Esophagus squamous epithelium (tissue), 5 donors: ENCODE data around the gene CACTIN. TPM values are rescaled to one million over a fixed set of nuclear protein-coding genes. Genes with fewer than 3 reads are reported as not detected.
A peak's percentile ranks its signal among the peaks of the same experiment; 100 is the strongest.

Experiments
- DNase-seq: peaks from one replicate; lab custom pipeline; 2025; lab: John Stamatoyannopoulos, UW
- H3K27ac ChIP-seq, 4 donors: fragments of 200-600 bp; sonication (generic); one replicate each; pipeline ENCODE4 v1.5.1; 2016 to 2019; ENCODE audit warnings: mild to moderate bottlenecking in 1 of 4
- H3K27me3 ChIP-seq, 4 donors: fragments of 200-600 bp; sonication (generic); 1 replicate in 3 of 4; 2 replicates in 1 of 4; pipeline versions ENCODE4 v1.5.1 to v1.6.0; 2017 to 2021; ENCODE audit warnings: antibody characterized with exemption in 1 of 4
- H3K36me3 ChIP-seq, 3 donors: fragments of 200-600 bp; sonication (generic); one replicate each; pipeline ENCODE4 v1.5.1; 2016 to 2019
- H3K4me1 ChIP-seq, 3 donors: fragments of 200-600 bp; sonication (generic); one replicate each; pipeline ENCODE4 v1.5.1; 2017 to 2019
- H3K4me3 ChIP-seq, 4 donors: fragments of 200-600 bp; sonication (generic); 1 replicate in 3 of 4; 2 replicates in 1 of 4; pipeline ENCODE4 v1.5.1; 2016 to 2019; ENCODE audit warnings: mild to moderate bottlenecking in 2 of 4, moderate library complexity in 1 of 4
- H3K9me3 ChIP-seq, 3 donors: fragments of 200-600 bp; sonication (generic); one replicate each; pipeline ENCODE4 v1.5.1; 2016 to 2019
- POLR2A ChIP-seq, 4 donors: fragments of 450-650 bp; IDR thresholded peaks; one replicate each; pipeline ENCODE4 v1.6.1; 2017; ENCODE audit warnings: antibody characterized with exemption in 4 of 4, mild to moderate bottlenecking in 4 of 4, moderate library complexity in 3 of 4
- WGBS, 2 donors: methylation state at CpG; one replicate each; pipeline ENCODE4 v1.1.5; 2018; 5-methylcytosine and 5-hydroxymethylcytosine counted together
- intact Hi-C: fragments of 100-400 bp; cut with DNase I; formaldehyde crosslinking; loops from one replicate; pipeline ENCODE4 v1.15.0; 2022
- total RNA-seq, 4 donors: library from RNA; depleted of rRNA; stranded (reverse); fragments of >200 nt; gene quantifications; one replicate each; pipeline ENCODE4 v1.1.0, GENCODE V29; 2016
- TF ChIP-seq, protein P1 (sequence below), 6 experiments: fragments of 450-650 bp in 4 of 6; fragments of 200-600 bp in 2 of 6; sonication (generic) in 2 of 6; IDR thresholded peaks; one replicate each; pipeline ENCODE4 v1.5.1; 2016 to 2019; ENCODE audit warnings: antibody characterized with exemption in 6 of 6, mild to moderate bottlenecking in 4 of 6, moderate library complexity in 4 of 6
- donor health status: DM: yes; HTN: yes; CAD: no.

The CACTIN gene
- total RNA-seq, 4 donors from 2014 or later: 15.9 to 26.7 (median 21.3) TPM

DNA sequence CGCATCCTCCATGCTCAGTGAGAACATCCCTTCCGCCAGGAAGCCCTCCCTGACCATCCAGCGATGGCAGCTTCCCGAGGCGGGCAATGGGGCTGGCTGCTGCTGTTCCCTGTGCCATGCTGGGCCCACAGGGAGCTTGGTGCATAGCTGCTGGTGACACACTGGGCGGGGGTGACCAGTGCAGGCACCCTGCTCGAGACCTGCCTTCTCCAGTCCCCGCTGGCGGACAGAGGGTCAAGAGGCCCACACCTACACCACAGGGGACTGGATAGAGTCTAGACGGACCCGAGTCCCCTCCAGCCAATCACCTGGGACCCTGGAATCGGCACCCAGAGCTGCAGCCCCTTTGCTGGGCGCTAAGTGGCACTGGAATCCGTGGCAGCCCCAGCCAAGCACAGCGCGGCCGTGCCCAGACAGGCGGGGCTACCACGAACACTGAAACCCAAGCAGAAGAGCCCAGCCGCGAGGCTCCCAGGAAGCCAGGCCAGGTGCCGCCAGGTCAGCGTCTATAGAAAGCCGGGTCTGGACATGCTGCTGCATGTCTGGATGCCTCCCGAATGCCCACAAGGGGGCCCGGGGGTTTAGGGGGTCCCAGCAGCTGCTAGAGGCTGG, 11.0 kb downstream of the CACTIN start:
- Histone ChIP-seq H3K9me3 (no peaks in the 10 kb centered on the region), H3K4me1 (peaks cover 4 to 44% (median 6%) of the 10 kb centered on the region in 3 donors), H3K27me3 (no peaks in the 10 kb centered on the region), H3K27ac (peak overlapping the region in 1 of 4 donors; percentile 14), H3K36me3 (peaks cover 8 to 98% (median 16%) of the 10 kb centered on the region in 3 donors), H3K4me3 (no peak overlapping the region)
- no peak for DNase-seq
- 71 to 76% methylated on average over 5 to 7 of the region's 26 CpGs for WGBS, 2 donors
- intact Hi-C loops: no loop called here
- TF ChIP-seq POLR2A (IDR thresholded peaks at IDR 0.05): no peak
- TF ChIP-seq, protein P1, sequence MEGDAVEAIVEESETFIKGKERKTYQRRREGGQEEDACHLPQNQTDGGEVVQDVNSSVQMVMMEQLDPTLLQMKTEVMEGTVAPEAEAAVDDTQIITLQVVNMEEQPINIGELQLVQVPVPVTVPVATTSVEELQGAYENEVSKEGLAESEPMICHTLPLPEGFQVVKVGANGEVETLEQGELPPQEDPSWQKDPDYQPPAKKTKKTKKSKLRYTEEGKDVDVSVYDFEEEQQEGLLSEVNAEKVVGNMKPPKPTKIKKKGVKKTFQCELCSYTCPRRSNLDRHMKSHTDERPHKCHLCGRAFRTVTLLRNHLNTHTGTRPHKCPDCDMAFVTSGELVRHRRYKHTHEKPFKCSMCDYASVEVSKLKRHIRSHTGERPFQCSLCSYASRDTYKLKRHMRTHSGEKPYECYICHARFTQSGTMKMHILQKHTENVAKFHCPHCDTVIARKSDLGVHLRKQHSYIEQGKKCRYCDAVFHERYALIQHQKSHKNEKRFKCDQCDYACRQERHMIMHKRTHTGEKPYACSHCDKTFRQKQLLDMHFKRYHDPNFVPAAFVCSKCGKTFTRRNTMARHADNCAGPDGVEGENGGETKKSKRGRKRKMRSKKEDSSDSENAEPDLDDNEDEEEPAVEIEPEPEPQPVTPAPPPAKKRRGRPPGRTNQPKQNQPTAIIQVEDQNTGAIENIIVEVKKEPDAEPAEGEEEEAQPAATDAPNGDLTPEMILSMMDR (IDR thresholded peaks at IDR 0.05): no peak

DNA sequence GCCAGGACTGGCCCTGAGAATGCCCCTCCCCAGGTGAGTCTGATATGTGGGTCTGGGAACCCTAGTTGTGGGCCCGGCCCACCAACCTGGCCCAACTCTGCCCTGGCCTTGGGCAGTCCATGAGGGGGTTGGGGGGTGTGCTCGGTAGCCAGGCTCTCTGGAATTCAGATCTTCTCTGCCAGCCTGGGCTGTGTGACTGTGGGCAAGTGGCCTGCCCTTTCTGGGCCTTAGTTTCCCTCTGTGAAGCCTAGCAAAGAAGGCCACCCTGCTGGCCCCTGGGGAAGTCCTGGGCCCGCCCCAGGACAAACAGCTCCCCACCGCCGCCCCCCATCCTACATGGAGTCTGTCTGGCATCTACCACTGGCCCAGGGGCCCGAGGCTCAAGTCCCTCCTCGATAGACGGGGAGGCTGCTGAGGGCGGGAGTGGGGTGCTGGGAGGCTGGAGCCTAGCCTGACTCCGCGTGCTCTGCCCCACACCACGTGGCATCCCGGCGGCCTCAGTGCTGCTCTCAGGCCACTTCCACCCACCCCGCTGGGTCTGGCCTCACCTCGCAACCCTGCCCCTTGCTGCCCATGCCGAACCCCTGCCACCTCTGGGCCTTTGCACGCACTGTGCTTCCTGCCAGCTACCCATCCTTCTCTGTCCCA, 11.6 kb downstream of the CACTIN start:
- Histone ChIP-seq H3K9me3 (no peaks in the 10 kb centered on the region), H3K27ac (peak overlapping the region in 1 of 4 donors; percentile 78), H3K4me3 (no peak overlapping the region), H3K4me1 (peaks cover 4 to 46% (median 6%) of the 10 kb centered on the region in 3 donors), H3K36me3 (peaks cover 8 to 98% (median 16%) of the 10 kb centered on the region in 3 donors), H3K27me3 (no peaks in the 10 kb centered on the region)
- 81 to 98% methylated on average over 8 to 9 of the region's 18 CpGs for WGBS, 2 donors
- intact Hi-C loops: no loop called here
- DNase-seq: no peak
- TF ChIP-seq POLR2A (IDR thresholded peaks at IDR 0.05): no peak
- TF ChIP-seq, protein P1 (IDR thresholded peaks at IDR 0.05): no peak

DNA sequence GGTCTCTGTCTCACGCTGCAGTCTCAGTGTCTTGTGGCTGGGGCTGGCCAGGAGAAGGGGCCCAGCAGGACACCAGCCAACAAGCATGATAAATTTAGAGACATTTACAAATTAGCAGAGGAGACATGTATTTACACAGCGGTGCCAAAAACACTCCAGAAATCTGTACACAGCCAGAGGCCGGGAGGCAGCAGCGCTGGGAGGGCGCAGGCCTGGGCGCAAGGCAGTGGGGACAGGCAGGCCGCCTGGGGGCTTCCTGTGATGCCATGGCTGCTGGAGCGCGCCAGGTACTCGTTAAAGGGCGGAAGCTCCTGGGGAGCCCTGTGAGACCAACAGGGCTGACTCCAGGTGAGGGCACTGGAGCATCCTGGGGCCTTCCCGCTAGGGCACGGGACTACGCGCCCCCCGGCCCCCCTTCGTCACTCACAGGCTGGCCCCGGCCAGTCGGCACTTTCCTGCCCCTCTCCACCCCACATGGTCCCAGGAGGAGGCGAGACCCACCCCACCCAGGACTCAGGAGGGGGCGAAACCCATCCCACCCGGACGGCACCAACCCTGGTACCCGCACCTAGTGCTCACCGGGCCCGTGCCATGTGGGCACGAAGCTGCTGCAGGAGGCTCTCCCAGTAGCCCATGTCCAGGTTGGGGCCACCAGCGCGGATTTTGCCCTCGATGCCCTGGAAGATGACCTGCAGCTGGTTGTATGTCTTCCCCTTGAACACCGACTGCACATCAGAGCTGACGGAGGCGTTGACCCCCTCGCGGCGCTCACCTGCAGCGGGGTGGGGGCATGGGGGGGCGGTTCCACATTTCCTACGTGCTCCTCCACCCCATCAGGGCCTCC, 12.6 kb downstream of the CACTIN start:
- H3K27me3 ChIP-seq: no peaks in the 10 kb centered on the region
- no peak for DNase-seq
- H3K4me1 ChIP-seq: peaks cover 4 to 55% (median 8%) of the 10 kb centered on the region in 3 donors
- peak overlapping the region; percentile 38 to 78 (median 56) for H3K27ac ChIP-seq
- WGBS, 2 donors: 81 to 94% methylated on average over 14 to 17 of the region's 39 CpGs
- no peaks in the 10 kb centered on the region for H3K9me3 ChIP-seq
- TF ChIP-seq, protein P1 (IDR thresholded peaks at IDR 0.05): no peak
- TF ChIP-seq POLR2A (IDR thresholded peaks at IDR 0.05): no peak
- peaks cover 8 to 90% (median 16%) of the 10 kb centered on the region in 3 donors for H3K36me3 ChIP-seq
- H3K4me3 ChIP-seq: no peak overlapping the region
- intact Hi-C loops: no loop called here

DNA sequence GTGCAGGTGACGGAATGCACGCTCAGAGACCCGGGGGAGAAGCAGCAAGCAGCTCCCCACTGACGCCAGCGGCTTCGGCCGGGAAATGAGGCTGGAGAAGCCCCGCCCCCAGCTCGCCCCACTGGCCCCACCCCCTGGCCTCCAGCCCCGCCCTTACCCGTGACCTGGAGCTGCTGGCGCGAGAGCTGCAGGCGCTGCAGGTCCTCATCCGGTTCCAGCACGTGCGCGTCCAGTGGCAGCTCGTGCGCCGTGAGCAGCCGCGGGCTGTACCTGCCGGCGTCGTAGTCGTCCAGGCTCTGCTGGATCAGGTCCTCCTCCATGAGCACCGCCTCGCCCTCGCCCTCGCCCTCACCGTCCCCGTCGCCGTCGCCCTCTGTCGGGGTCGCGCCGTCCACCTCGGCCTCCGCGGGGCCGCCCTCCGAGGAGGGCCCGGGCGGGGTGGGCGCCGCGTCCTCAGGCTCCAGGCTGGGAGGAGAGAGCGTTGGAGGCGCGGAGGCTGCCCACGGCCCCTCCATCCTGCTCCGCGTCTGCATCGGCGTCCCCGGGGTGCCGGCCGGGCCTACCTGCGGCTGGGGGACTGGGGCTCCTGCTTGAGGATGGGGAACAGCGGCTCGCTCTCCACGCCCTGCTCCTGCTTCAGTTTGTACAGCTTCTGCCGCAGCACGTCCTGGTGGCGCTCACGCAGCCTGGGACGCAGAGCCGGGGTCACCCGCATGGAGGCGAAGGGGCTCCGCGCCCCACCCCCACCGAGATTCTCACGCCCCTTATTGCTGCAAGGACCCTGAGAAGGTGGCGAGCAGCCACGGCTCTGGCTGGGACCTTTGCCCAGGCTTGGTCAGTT, 13.5 kb downstream of the CACTIN start:
- Histone ChIP-seq H3K4me3 (no peak overlapping the region), H3K27me3 (no peaks in the 10 kb centered on the region), H3K36me3 (peaks cover 8 to 83% (median 16%) of the 10 kb centered on the region in 3 donors), H3K27ac (peak overlapping the region; percentile 38 to 78 (median 66)), H3K4me1 (peaks cover under 1 to 56% (median 14%) of the 10 kb centered on the region in 3 donors), H3K9me3 (no peaks in the 10 kb centered on the region)
- WGBS, 2 donors: 84% methylated on average over 5 of the region's 79 CpGs; no CpG with 5 or more reads in 1 of the 2 donors
- TF ChIP-seq POLR2A (IDR thresholded peaks at IDR 0.05): no peak
- TF ChIP-seq, protein P1 (IDR thresholded peaks at IDR 0.05): no peak
- no peak for DNase-seq
- intact Hi-C loops: no loop called here
